ENCODE measurements around the gene GPR161. TPM values are rescaled to one million over a fixed set of nuclear protein-coding genes. Genes with fewer than 3 reads are reported as not detected.

The GPR161 gene
- total RNA-seq, 1 experiment from 2014 or later = 13.7 TPM

GRCh38 chr1:168138134-168138533 lies 1.4 kb upstream of the GPR161 start:
- H2AFZ ChIP-seq (ENCODE audit: low read depth, low read length, poor library complexity, severe bottlenecking) = peak overlapping the region; percentile 91
- no peaks in the 10 kb centered on the region for H3K9me3 ChIP-seq (ENCODE audit: control insufficient read depth in 1 of 2, insufficient read depth in 1 of 2, low read depth in 1 of 2, low read length in 2 of 2)
- no peak overlapping the region for H3K4me3 ChIP-seq (replicated peaks in 1 of 2; ENCODE audit: low read depth in 1 of 2, low read length in 2 of 2)
- no TSS peak for BruUV-seq (replicated peaks)
- ChIA-PET CTCF (interaction anchor here (1.4 kb wide), 1 partner anchor 9 kb away, joined by 4 read pairs; no protein-coding TSS in a partner anchor), POLR2A (no interaction called here), RAD21 (ENCODE audit: low non-redundant PET in 1 of 2, low total read pairs in 2 of 2, uncharacterized antibody in 2 of 2, unreplicated experiment in 2 of 2) (interaction anchor here in 1 of 2 experiments (0.7 kb wide), 1 partner anchor 633 kb away, joined by 3 read pairs; no protein-coding TSS in a partner anchor)
- H3K9ac ChIP-seq (ENCODE audit: low read length) = no peak overlapping the region
- TF ChIP-seq TCF7L2 (IDR thresholded peaks at IDR 0.05; ENCODE audit: borderline replicate concordance, extremely low read depth, insufficient read depth, insufficient read length) (no peak), ZFX (IDR thresholded peaks at IDR 0.05) (no peak), YY1 (IDR thresholded peaks at IDR 0.05; ENCODE audit: extremely low read depth, insufficient replicate concordance, low read depth, low read length) (no peak), ZNF274 (IDR thresholded peaks at IDR 0.05; ENCODE audit: low read depth, low read length) (no peak), RAD21 (IDR thresholded peaks at IDR 0.05; ENCODE audit: low read depth) (no peak), REST (IDR thresholded peaks at IDR 0.05; ENCODE audit: low read depth) (no peak), ELF1 (IDR thresholded peaks at IDR 0.05; ENCODE audit: borderline replicate concordance, low read depth) (no peak), MAX (IDR thresholded peaks at IDR 0.05) (no peak), EZH2 (IDR thresholded peaks at IDR 0.05) (no peak)
- H3K4me2 ChIP-seq (ENCODE audit: low read length) = no peak overlapping the region
- no peaks in the 10 kb centered on the region; the same call in 1 of the 2 replicates for H3K79me2 ChIP-seq (ENCODE audit: insufficient read depth, low read length)
- no peak overlapping the region for H3K27ac ChIP-seq (ENCODE audit: low read depth, low read length)
- H3K4me1 ChIP-seq (ENCODE audit: control insufficient read depth in 1 of 2, insufficient read depth in 2 of 2, low read length in 2 of 2) = peaks cover 11 to 26% of the 10 kb centered on the region in 2 experiments; a peak in 3 of 4 replicates
- no peaks in the 10 kb centered on the region for H4K20me1 ChIP-seq (ENCODE audit: insufficient read depth)
- DNase-seq (ENCODE audit: low read depth, low spot score) (no peak), ATAC-seq (no peak)
- no peaks in the 10 kb centered on the region for H3K36me3 ChIP-seq (ENCODE audit: control insufficient read depth in 1 of 2, insufficient read depth in 2 of 2, low read length in 2 of 2)
- no peaks in the 10 kb centered on the region for H3K27me3 ChIP-seq (ENCODE audit: insufficient read depth, low read length)
- intact Hi-C loops (cut with micrococcal nuclease) = no loop called here
- H3K9me2 ChIP-seq (ENCODE audit: insufficient read depth) = no peaks in the 10 kb centered on the region
